HG03045 (cell line): ENCODE measurements around the gene FKBP4.

Experiments
- ATAC-seq: cut with Tn5 transposase; IDR thresholded peaks from one replicate; pipeline ENCODE4 v1.9.1; 2021; ENCODE audit warnings: mild to moderate bottlenecking, moderate library complexity; ENCODE audit not compliant: unreplicated experiment

Gene FKBP4

DNA sequence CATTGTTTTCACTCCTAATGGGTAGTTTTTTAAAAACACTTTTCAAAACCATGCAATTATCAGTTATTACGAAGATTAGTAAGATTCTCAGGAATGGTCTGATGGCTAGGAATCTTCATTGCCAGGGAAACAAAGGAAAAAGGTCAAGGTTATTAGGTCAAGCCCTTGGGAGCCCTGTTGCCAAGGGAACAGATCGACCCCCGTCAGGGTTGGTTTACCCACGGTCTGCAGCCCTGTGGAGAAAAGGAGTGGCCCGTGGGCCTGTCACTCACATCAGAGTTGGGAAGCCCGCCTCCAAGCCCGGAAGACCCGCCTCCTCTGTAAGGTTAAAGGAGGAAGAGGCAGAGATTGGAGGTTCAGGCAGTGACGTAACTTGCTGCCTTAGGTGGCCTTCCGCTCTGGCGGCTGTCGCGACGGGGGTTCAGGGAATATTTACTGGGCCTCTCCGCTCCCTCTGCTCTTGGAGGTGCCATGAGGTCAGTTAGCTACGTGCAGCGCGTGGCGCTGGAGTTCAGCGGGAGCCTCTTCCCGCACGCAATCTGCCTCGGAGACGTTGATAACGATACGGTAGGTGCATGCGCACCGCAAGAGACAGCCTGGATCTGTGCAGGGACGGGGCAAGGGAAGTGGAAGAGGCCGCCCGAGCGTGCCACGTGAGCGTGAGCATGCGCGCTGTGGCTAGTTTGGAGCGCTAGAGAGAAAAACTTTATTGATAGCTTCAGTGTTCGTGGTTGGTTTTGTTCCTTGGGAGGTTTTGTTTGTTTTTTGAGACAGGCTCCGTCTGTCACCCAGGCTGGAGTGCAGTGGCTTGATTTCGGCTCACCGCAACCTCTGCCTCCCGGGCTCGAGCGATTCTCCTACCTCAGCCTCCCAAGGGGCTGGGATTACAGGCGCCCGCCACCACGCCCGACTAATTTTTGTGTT lies 17.8 kb downstream of the FKBP4 start, which contains the start of gene ITFG2:
Gene ITFG2, plus strand, starts transcription at position 379 of the 924 bp plus-strand sequence. Its CDS starts 93 bp downstream, at position 472.
- ATAC-seq = peak; percentile 94

- ATAC-seq = peak; percentile 30
Observed at GRCh38 chr12:2813214-2814185, 18.7 kb downstream of the FKBP4 start.

- no peak for ATAC-seq
Observed at GRCh38 chr12:2819810-2820209, 25.0 kb downstream of the FKBP4 start.

DNA sequence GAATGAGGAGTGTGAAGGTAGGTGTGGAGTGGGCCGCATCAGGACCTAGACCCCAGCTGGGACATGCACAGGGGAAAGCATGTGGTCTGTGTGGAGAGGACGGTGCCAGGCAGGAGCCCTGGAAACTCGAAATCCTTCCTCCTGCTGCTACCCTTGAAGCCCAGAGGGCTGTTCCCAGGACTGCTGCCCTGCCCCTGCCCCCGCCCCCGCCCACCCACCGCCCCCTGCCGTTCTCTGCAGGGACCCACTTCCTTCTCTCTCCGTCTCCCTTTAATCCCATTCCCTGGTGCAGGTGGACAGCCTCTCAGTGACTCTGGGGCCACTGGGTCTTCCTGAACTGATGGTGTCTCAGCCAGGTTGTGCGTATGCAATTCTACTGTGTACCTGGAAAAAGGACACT lies 25.7 kb downstream of the FKBP4 start:
- ATAC-seq = no peak

DNA sequence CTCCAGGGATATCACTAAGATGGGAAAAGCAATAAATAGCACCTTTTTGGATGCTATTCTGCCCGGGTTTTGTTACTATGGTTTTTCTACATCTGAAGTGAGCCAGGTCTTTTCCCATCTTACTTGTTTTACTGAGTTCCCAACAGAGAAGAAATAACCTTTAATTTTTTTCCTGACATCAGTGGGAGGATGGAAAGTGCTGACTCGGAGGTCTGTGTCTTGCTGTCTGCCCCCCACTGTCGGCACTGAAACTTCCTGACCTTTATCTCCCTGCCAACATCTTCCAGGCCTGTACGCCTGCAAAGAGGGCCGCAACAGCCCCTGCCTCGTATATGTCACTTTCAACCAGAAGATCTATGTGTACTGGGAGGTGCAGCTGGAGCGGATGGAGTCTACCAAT lies 28.7 kb downstream of the FKBP4 start:
- ATAC-seq = no peak

DNA sequence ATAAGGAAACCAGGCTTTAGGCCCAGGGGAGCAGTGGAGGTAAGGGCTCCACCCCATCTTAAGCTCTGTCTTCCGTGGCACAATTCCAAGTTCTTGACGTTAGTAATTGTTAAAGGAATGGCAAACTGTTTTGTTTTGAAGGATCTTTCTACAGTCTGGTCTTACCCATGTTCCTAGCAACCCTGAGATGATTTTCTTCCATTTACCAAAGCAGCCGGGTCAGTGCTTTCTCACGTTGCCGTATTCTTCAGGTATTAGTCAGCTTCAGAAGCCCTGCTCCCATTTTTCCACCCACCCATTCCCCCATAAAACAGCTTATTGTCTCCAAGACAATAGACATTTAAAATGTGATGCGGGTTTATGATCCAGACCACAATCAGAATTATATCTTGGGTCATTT lies 29.8 kb downstream of the FKBP4 start:
- no peak for ATAC-seq

DNA sequence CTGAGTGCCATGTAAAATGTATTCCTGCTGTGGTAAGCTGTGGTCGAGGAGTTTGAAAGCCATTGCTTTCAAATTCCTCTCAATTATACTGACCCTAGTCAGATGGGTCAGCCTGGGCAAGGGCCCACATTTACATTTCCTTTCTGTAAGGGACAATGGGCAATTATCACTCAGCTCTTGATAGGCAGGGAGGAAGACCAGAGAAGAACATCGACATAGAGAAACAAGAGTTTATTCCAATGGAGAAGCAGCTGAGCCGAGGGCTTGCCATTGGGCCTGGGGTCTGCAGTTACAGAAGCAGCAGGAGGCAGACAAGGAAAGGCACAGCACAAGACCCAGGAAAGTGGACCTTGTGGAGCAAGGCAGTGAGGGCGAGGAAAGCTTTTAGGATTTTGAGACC lies 30.4 kb downstream of the FKBP4 start:
- no peak for ATAC-seq

DNA sequence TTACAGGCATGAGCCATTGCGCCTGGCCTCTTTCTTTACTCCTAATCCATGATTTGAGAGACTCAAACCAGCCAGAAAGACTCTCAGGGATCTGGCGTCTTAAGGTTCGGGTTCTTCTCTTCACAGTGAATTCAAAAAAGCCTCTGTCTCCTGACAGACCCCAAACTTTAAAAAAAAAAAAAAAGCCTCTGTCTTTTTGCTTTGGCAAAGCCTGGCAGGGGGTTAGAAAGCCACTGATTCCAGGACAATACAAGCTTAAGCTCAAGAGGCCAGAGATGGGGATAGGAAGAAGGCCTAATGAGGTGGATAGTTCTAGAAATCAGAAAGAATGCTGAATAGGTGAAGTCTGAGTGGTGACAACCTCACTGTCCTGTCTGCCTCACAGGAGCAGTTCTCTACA lies 31.3 kb downstream of the FKBP4 start:
- ATAC-seq = no peak

GRCh38 chr12:2826721-2827515 lies 32.1 kb downstream of the FKBP4 start:
- no peak for ATAC-seq

DNA sequence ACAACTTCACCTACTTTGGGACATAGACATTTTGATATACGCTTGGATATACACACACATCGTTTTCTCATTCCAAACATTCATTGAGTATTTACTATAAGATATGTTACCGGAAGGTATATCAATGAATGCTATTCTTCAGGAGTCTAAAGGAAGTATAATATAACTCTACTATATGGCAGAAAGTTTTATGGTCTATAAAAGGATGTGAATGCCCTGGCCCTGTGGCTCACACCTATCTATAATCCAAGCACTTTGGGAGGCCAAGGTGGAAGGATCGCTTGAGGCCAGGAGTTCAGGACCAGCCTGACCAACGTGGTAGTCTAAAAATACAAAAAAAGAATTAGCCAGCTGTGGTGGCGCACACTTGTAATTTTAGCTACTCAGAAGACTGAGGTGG lies 34.5 kb downstream of the FKBP4 start:
- ATAC-seq = no peak

GRCh38 chr12:2832550-2833127 lies 37.9 kb downstream of the FKBP4 start:
- ATAC-seq = no peak

GRCh38 chr12:2833327-2833726 lies 38.6 kb downstream of the FKBP4 start:
- no peak for ATAC-seq

- no peak for ATAC-seq
Observed at GRCh38 chr12:2833810-2834209, 39.0 kb downstream of the FKBP4 start.

DNA sequence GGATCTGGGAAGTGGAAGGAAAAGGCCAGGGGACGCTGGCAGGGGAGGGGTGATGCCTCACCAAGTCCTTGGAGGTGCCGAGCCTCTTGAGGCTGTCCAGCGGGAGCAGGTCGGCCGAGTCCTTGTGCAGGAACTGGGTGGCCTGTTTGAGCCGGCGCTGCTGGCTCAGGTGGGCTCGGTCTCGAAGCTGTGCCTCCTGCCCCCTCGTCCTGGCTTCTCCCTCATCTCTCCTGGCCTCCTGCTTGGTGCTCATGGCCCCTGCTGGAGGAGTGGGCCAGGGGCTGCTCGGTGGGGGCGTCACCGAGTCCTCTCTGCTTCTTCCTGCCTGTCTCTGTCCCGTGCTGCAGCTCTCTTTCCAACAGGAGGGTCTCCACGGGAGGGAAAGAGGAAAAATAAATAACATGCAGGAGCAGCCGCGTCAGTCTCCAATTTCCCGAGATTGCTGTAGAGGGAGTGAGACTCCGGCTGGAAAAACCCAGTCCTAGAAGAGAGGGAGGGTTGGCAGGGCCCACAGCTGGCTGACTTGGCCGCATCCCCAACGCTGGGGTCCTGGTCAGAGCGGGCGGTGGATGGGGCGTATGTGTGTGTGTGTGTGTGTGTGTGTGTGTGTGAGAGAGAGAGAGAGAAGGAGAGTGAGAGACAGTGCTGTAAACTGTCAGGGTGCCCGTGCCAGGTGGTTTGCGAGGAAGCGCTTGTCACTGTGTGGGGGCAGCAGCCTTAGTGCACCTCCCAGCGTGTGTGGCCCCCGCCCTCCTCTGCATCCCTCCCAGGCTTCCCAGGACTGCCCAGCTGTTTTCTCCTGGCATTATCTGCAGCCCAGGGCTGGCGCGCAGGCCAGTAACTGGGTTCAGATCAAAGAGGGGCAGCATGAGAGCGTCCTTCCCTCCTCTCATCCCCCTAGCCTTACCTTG lies 40.1 kb downstream of the FKBP4 start, which contains the start of gene NRIP2:
Gene NRIP2, minus strand, starts transcription at position 455 of the 911 bp plus-strand sequence. Its CDS starts 52 bp downstream, at position 403.
- ATAC-seq = no peak

GRCh38 chr12:2835691-2836403 lies 41.1 kb downstream of the FKBP4 start:
- no peak for ATAC-seq

GRCh38 chr12:2836574-2836973 lies 41.8 kb downstream of the FKBP4 start:
- no peak for ATAC-seq

DNA sequence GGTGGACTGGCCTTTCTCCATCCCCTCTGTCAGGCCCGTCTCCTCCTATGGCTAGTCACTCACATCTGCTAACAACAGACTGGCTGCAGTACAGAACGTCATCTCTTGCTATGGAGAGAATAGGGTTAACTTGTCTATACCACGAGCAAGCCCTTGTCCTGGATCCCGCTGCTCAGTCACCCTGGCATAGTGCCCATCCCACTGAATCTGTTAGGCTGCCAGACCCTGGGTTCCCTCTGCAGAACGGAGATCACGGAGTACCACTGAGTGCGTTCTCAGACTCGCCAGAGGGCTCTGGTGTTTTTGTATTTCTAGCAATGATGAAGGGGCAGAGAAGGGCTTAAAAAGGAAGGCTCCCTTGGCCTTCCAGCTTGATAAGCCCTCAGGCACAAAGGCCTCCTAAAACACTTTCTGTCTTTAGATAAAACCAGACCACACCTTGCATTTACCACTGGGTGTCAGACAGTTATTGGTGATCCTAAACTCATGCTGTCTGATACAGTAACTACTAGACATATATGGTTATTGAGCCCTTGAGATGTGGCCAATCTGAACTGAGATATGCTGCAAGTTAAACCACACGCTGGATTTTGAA lies 46.4 kb downstream of the FKBP4 start:
- no peak for ATAC-seq

DNA sequence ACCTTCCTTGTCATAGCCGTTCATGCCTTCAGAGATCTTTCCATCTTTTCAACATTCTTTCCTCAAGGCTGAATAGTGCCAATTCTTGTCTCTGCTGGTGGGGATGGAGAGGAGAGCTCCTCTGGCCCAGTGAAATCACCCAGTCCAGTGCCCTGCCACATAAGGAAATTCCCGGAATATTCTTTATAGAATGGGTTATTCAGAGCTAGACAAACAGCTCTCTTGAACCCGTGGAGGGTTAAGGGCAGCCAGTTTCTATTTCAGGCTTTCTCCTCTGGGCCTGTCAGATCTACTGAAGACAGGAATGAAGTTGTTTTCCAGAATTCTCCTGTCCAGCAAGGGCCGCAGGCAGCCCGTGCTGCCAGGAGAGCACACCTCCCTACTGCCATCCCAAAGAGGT lies 48.2 kb downstream of the FKBP4 start:
- no peak for ATAC-seq
